Measurements from ENCODE around the gene ZFHX2.
A peak's percentile ranks its signal among the peaks of the same experiment; 100 is the strongest.

The ZFHX2 gene

GRCh38 chr14:23559010-23559925 is 7.7 kb upstream of the ZFHX2 start:
- peak; percentile 72 for DNase-seq

- no peak for DNase-seq
Measured at GRCh38 chr14:23558346-23559009, 6.9 kb upstream of the ZFHX2 start.

GRCh38 chr14:23557946-23558345 is 6.4 kb upstream of the ZFHX2 start:
- no peak for DNase-seq

GRCh38 chr14:23557521-23557920 is 6.0 kb upstream of the ZFHX2 start:
- DNase-seq = no peak

- DNase-seq = no peak
Measured at GRCh38 chr14:23556700-23557440, 5.3 kb upstream of the ZFHX2 start.

GRCh38 chr14:23555882-23556699 is 4.5 kb upstream of the ZFHX2 start, which contains the start of gene THTPA:
Gene THTPA, plus strand, starts transcription at chr14:23556271. Its CDS starts 487 bp downstream, at chr14:23556758.
- peak; percentile 94 for DNase-seq

GRCh38 chr14:23555533-23555881 is 3.9 kb upstream of the ZFHX2 start:
- no peak for DNase-seq

- no peak for DNase-seq
Measured at GRCh38 chr14:23550812-23551265, 726 bp downstream of the ZFHX2 start.

- no peak for DNase-seq
Measured at GRCh38 chr14:23550131-23550811, 1.3 kb downstream of the ZFHX2 start.

- no peak for DNase-seq
Measured at GRCh38 chr14:23548351-23549318, 2.9 kb downstream of the ZFHX2 start.

- DNase-seq = no peak
Measured at GRCh38 chr14:23547924-23548323, 3.6 kb downstream of the ZFHX2 start.

GRCh38 chr14:23546450-23547035 is 5.0 kb downstream of the ZFHX2 start:
- DNase-seq = no peak

- no peak for DNase-seq
Measured at GRCh38 chr14:23545740-23546365, 5.7 kb downstream of the ZFHX2 start.

- DNase-seq = no peak
Measured at GRCh38 chr14:23544511-23545447, 6.8 kb downstream of the ZFHX2 start.

GRCh38 chr14:23543403-23543802 is 8.2 kb downstream of the ZFHX2 start:
- DNase-seq = no peak

GRCh38 chr14:23542261-23542660 is 9.3 kb downstream of the ZFHX2 start:
- DNase-seq = no peak

GRCh38 chr14:23540141-23540469 is 11.5 kb downstream of the ZFHX2 start:
- no peak for DNase-seq

GRCh38 chr14:23539248-23540140 is 12.1 kb downstream of the ZFHX2 start:
- DNase-seq = peak; percentile 55
